GM12878 (cell line): Measurements from ENCODE around the gene KLRF2. TPM values are rescaled to one million over a fixed set of nuclear protein-coding genes. Genes with fewer than 3 reads are reported as not detected.

Source experiments
- ATF7 ChIP-seq: fragments of 450-650 bp; IDR thresholded peaks from 2 replicates; pipeline ENCODE4 v1.6.1; 2016; ENCODE audit warnings: low read depth, mild to moderate bottlenecking
- BHLHE40 ChIP-seq, 2 experiments: fragments of 450-650 bp in 1 of 2; IDR thresholded peaks; 2 replicates each; pipeline ENCODE4 v1.6.1; 2011 to 2017; ENCODE audit warnings: low read depth in 2 of 2, borderline replicate concordance in 1 of 2, improper control_type of control experiment in 1 of 2, low read length in 1 of 2, mild to moderate bottlenecking in 1 of 2
- HCFC1 ChIP-seq: fragments of 150-350 bp; IDR thresholded peaks from 2 replicates; pipeline ENCODE4 v1.6.1; 2014; ENCODE audit warnings: low read length
- IKZF1 ChIP-seq: fragments of 450-650 bp; conservative IDR thresholded peaks from 2 replicates; pipeline ENCODE4 v1.6.1; 2017; ENCODE audit warnings: antibody characterized with exemption, mild to moderate bottlenecking
- KAT2A ChIP-seq: conservative IDR thresholded peaks from 2 replicates; pipeline ENCODE4 v1.6.1; 2011; ENCODE audit warnings: low read depth, low read length; ENCODE audit not compliant: control insufficient read depth
- MLLT1 ChIP-seq: fragments of 450-650 bp; IDR thresholded peaks from 2 replicates; pipeline ENCODE4 v1.6.1; 2016; ENCODE audit warnings: mild to moderate bottlenecking
- RAD21 ChIP-seq: IDR thresholded peaks from 2 replicates; pipeline ENCODE4 v1.6.1; 2011; ENCODE audit warnings: mild to moderate bottlenecking, low read depth, low read length, moderate library complexity; ENCODE audit not compliant: insufficient read depth
- ZBTB40 ChIP-seq: fragments of 450-650 bp; IDR thresholded peaks from 2 replicates; pipeline ENCODE4 v1.6.1; 2016; ENCODE audit warnings: mild to moderate bottlenecking, moderate library complexity, borderline replicate concordance
- polyA plus RNA-seq, 11 experiments: library from polyadenylated mRNA; depleted of rRNA in 4 of 11; unstranded in 6 of 11; stranded (reverse) in 5 of 11; fragments of >200 nt; fragmentation: Nextera tagmentation in 4 of 11; fragmentation: Illumina TruSeq in 1 of 11; extraction: Ambion mirVana in 4 of 11; extraction: Trizol in 1 of 11; gene quantifications; 1 replicate in 1 of 11; 2 replicates in 10 of 11; pipeline versions ENCODE4 v1.2.1 to v1.2.3, GENCODE V29; 2011 to 2016; ENCODE audit warnings: inconsistent platforms in 2 of 11, missing spikeins in 2 of 11, low read depth in 1 of 11
- total RNA-seq, 4 experiments: library from RNA; depleted of rRNA in 3 of 4; stranded (reverse); fragments of >200 nt in 3 of 4; fragmentation: Illumina TruSeq in 1 of 4; extraction: Trizol in 1 of 4; gene quantifications; 2 replicates each; pipeline versions ENCODE4 v1.2.1 to v1.2.3, GENCODE V29; 2013 to 2021
- TF ChIP-seq, protein P1 (sequence below): IDR thresholded peaks from 2 replicates; pipeline ENCODE4 v1.6.1; 2012; ENCODE audit warnings: mild to moderate bottlenecking, low read depth, low read length

KLRF2 gene
- total and polyA plus RNA-seq, 10 of the 15 experiments (the other 5 are each of a cell fraction or from before 2014, with no cell fraction given): 0.15 to 2.1 (median 0.26) TPM; not detected in 6

- TF ChIP-seq ZBTB40 (no peak), IKZF1 (0 out of 2 replicates have a peak, but pooled peaks have one; percentile 28), RAD21 (no peak), KAT2A (no peak), ATF7 (peak; percentile 51; the same call in 1 of the 2 replicates), BHLHE40 (IDR thresholded peaks at IDR 0.05; ENCODE audit: borderline replicate concordance in 1 of 2, low read depth in 2 of 2, low read length in 1 of 2) (peak; percentile 70 to 72; a peak in 3 of 4 replicates), HCFC1 (no peak), MLLT1 (peak; percentile 76)
- TF ChIP-seq, protein P1, sequence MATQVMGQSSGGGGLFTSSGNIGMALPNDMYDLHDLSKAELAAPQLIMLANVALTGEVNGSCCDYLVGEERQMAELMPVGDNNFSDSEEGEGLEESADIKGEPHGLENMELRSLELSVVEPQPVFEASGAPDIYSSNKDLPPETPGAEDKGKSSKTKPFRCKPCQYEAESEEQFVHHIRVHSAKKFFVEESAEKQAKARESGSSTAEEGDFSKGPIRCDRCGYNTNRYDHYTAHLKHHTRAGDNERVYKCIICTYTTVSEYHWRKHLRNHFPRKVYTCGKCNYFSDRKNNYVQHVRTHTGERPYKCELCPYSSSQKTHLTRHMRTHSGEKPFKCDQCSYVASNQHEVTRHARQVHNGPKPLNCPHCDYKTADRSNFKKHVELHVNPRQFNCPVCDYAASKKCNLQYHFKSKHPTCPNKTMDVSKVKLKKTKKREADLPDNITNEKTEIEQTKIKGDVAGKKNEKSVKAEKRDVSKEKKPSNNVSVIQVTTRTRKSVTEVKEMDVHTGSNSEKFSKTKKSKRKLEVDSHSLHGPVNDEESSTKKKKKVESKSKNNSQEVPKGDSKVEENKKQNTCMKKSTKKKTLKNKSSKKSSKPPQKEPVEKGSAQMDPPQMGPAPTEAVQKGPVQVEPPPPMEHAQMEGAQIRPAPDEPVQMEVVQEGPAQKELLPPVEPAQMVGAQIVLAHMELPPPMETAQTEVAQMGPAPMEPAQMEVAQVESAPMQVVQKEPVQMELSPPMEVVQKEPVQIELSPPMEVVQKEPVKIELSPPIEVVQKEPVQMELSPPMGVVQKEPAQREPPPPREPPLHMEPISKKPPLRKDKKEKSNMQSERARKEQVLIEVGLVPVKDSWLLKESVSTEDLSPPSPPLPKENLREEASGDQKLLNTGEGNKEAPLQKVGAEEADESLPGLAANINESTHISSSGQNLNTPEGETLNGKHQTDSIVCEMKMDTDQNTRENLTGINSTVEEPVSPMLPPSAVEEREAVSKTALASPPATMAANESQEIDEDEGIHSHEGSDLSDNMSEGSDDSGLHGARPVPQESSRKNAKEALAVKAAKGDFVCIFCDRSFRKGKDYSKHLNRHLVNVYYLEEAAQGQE: no peak
Observed at GRCh38 chr12:9869307-9870161, 11.8 kb upstream of the KLRF2 start, which contains the start of gene CLEC2B (continued).
